Measurements from ENCODE around the gene SCIMP.
A peak's percentile ranks its signal among the peaks of the same experiment; 100 is the strongest.
"Not testable (repeated sequence)": the region's sequence is repeated elsewhere in the genome, so short reads cannot be mapped to it uniquely, and the experiment has no call there.

SCIMP gene

GRCh38 chr17:5234645-5235576 is at the start of gene SCIMP:
Gene SCIMP (minus strand): TSS chr17:5234860. CDS start chr17:5234755, 105 bp downstream.
- no peak for DNase-seq

- no peak for DNase-seq
Measured at GRCh38 chr17:5283571-5284315, 49.1 kb upstream of the SCIMP start.

GRCh38 chr17:5282642-5283217 is 48.1 kb upstream of the SCIMP start:
- DNase-seq: peak; percentile 34

DNA sequence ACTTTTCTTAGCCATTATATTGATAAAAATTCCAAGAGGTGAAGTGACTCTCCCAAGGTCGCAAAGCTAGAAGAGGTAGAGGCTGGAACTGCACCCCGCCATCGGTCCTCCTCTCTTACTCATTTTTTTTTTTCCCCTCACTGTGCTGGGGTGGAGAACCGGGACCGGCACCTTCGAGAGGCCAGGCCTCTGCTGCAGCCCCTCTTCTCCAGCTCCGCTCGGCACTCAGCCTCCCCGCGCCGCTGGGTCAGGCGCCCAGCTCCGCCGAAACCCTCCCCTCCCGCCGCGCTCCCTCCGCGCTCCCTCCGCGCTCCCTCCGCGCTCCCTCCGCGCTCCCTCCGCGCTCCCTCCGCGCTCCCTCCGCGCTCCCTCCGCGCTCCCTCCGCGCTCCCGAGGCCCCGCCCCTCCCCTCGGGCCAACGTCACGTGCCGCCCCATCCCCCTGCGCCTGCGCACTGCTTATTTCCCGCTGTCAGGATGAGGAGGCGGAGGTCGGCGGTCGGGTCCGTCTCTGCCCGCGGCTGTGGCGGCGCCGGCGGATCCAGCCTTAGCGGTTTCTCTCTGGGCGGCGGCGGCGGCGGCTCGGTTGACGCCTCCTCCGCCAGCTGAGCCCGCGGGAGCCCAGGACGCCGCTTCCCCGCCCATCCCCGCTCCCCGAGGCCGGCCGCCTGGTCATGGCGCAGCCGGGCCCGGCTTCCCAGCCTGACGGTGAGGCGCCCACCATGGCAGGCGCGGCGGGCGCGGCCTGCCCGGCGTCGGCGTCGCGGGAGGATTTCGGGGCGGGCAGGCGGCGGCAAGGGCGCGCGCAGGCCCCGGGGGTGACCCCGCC is 47.4 kb upstream of the SCIMP start, which contains the start of gene RABEP1:
RABEP1 (plus strand) TSS at position 471 of the 828 bp plus-strand sequence; CDS start at position 674, 203 bp downstream.
- DNase-seq: peak; percentile 89

- peak; percentile 21 for DNase-seq
Measured at GRCh38 chr17:5272322-5272721, 37.7 kb upstream of the SCIMP start.

DNA sequence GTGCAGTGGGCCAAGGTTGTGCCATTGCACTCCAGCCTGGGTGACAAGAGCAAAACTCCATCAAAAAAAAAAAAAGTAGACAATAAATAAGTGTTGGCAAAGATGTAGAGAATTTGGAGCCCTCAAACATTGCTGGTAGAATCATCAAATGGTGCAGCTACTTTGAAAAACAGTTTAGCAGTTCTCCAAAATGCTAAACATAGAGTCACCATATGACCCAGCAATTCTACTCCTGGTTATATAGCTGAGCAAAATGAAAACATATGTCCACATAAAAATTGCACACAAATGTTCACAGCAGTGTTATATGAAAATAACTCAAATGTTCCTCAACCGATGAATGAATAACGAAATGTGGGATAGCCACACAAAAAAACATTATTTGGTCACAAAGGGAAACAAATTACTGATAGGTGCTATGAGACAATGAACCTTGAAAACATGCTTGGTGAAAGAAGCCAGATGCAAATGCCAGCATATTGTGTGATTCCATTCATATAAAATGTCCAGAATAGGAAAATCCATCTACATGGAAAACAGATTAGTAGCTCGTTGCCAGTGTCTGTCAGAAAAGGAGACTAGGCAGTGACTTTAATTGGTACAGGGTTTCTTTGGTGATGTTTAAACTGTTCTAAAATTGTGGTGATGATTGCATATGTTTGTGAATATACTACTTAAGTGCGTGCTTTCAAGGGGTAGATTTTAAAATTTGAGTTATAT is 34.7 kb upstream of the SCIMP start:
- DNase-seq: no peak

DNA sequence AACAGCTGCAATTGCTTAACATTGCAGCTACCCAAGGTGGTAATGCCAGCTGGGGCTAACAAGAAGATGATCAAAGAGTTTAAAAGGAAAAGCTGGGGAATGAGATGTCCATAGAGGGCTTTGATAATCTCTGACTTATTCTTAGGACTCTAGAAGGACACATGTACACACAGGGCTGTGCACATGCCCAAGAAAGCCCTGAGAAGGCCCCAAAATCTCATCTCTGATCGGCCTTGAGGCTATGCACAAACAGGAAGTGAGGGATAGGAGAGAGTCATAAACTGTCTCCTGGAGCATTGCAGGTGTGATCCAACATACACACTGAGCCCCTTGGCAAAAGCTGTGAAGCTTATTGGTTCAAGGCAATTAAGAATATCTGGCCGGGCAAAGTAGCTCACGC is 30.2 kb upstream of the SCIMP start:
- DNase-seq: no peak

DNA sequence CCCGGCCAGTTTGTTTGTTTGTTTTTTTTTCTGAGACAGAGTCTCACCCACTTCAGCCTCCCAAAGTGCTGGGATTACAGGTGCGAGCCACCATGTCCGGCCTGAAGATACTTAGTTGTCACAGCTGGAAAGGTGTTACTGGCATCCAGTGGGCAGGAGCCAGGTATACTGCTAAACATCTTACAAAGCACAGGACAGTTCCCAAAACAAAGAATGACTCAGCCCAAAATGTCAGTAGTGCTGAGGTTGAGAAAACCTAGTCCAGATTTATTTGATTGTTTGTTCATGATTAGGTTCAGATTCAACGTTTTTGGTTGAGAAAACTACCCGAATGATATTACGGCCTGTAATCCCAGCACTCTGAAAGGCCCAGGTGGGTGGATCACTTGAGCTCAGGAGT is 28.8 kb upstream of the SCIMP start:
- no peak for DNase-seq

DNA sequence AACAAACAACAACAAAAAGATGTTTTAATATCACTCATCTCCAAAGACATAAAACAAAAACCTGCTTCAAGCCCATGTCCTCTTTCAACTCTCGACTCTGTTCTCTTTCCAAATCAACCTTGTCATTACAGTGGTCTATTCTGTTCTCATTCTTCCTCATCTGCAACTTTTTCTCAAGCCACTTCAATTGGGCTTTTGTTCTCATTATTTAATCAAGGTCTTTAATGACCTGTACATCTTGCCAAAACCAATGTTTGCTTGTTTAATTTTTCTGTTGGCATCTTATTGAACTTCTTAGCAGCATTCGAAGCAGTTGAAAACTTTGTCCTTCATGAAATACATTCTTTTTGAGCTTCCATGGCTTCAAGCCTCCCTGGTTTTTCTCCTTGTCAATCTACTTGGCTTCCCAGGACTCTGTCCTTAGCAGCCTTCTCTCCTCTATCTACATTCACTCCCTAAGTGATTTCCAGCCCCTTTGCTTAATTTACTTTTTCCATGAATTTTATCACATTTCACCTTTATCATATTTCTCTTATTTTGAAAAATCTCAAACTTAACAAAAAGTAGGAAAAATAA is 27.8 kb upstream of the SCIMP start:
- no peak for DNase-seq

- DNase-seq: no peak
Measured at GRCh38 chr17:5260542-5260941, 25.9 kb upstream of the SCIMP start.

DNA sequence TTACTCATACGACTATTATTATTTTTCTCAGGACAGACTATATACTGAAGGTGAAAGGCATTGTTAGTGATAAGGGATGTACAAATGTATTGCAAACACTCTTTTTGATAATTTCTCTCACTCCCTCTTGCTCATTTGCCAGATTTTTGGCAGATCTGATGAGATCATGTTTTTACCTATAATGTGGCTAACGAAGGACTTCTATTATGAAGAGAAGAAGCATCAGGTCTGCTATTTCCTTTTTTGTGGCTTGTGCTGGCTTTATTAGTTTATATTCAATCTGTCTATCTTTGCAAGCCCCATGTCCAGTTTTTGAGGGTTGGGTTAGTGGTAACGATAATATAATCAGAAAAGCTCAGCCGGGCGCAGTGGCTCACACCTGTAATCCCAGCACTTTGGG is 22.5 kb upstream of the SCIMP start:
- DNase-seq: no peak

DNA sequence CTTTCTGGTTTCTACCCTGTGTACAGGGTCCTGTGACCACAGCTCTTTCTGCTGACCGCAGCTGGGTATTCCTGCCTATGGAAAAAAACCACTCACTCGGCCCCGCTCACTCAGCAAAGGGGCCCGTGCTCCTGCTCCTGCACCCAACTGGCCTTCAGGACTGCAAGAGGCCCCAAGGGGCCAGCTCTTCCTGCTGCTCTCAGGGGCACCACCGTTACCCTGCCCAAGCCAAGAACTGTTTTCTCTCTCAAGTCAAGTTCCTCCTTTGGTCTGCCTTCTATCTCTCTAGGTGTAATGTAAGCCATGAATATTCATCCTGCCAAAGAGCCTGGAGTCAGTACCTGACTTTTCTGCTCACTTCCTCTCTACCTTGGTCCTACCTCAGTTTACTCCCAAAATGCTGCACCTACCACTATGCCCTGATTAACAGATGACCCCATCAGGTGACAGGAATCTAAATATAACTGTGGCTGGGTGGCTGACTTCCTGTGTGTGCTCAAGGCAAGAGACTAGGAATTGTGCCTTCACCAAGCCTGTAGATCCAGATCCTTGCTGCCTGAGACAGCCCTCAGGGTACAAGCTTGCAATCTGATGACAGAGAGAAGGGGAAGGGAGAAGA is 20.4 kb upstream of the SCIMP start:
- no peak for DNase-seq

DNA sequence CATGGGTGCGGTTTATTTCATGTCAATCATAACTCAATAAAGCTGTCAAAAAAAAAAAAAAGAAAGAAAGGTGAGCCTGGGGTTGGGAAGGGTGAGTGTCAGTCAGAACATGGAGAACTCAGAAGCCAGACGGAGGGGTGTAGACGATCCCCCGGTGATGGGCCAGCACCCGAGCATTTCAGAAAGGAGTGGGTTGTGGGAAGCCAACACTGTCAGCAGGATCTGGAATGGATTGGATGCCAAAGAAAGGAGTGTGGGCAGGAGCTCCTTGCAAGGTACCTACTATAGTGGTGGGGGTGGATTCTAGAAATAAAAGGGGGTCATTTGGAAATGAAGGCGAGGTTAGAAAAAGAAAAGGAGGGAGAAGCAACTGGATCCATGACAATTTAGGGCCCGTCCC is 19.8 kb upstream of the SCIMP start:
- DNase-seq: no peak

- DNase-seq: peak; percentile 65
Measured at GRCh38 chr17:5249615-5250014, 15.0 kb upstream of the SCIMP start.

- no peak for DNase-seq
Measured at GRCh38 chr17:5248821-5249479, 14.3 kb upstream of the SCIMP start.

GRCh38 chr17:5247621-5248020 is 13.0 kb upstream of the SCIMP start:
- DNase-seq: no peak

DNA sequence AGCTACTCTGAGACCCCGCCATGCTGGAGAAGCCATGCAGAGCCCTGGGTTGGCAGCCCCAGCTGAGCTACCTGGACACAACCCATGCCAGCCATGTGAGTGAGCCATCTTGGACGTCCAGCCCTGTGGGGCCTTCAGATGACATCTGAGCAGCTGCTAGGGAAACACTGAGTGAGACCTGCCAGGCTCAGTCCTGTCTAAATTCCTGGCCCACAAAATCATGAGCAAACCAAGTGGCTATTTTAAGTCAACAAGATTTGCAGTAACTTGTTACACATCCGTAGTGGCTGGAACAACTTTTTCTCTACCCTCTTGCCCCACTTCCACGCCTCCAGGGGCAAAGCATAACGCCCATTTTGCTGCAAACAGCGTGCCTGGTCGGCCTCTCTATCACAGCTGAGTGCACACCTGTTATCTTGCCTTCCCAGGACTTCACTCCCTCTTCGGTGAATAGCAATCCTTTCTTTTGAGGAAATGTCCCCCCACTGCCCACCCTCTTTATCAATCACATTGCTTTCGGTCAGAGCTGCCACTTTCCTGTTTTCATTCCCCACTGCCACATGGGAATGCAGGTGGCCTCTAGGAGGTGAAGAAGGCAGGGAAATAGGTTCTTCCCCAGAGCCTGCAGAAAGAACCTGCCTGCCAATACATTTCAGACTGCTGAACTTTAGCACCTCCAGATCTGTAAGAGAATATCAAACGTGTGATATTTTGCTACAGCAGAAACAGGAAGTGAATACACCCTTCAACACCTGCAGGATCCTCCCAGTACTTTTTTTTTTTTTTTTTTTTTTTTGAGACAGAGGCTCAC is 7.4 kb upstream of the SCIMP start:
- DNase-seq: no peak

GRCh38 chr17:5239769-5240168 is 5.1 kb upstream of the SCIMP start:
- DNase-seq: not testable (repeated sequence)

GRCh38 chr17:5238333-5238732 is 3.7 kb upstream of the SCIMP start:
- DNase-seq: no peak
